SJSA1 (cell line): ENCODE measurements around the gene ADGRA1. TPM values are rescaled to one million over a fixed set of nuclear protein-coding genes. Genes with fewer than 3 reads are reported as not detected.
"Not testable (repeated sequence)": the region's sequence is repeated elsewhere in the genome, so short reads cannot be mapped to it uniquely, and the experiment has no call there.

Experiments used
- DNase-seq, 2 experiments: peaks; one replicate each; pipeline ENCODE4 v3.0.0-alpha.2; 2015 to 2020; ENCODE audit warnings: low spot score in 2 of 2, low read depth in 1 of 2
- H3K27ac ChIP-seq: fragments of 250-450 bp; sonication (Bioruptor Pico); 2 replicates; pipeline ENCODE4 v1.5.1; 2020; ENCODE audit warnings: mild to moderate bottlenecking, moderate library complexity
- H3K27me3 ChIP-seq: fragments of 250-450 bp; sonication (Bioruptor Pico); replicated peaks from 2 replicates; pipeline ENCODE4 v1.5.1; 2020; ENCODE audit warnings: mild to moderate bottlenecking, moderate library complexity
- H3K36me3 ChIP-seq: fragments of 250-450 bp; sonication (Bioruptor Pico); 2 replicates; pipeline ENCODE4 v1.5.1; 2020; ENCODE audit warnings: mild to moderate bottlenecking
- H3K4me1 ChIP-seq: fragments of 250-450 bp; sonication (Bioruptor Pico); replicated peaks from 2 replicates; pipeline ENCODE4 v1.6.1; 2021; ENCODE audit warnings: mild to moderate bottlenecking
- H3K4me3 ChIP-seq: fragments of 250-450 bp; sonication (Bioruptor Pico); 2 replicates; pipeline ENCODE4 v1.5.1; 2020; ENCODE audit warnings: mild to moderate bottlenecking
- H3K9me3 ChIP-seq: fragments of 250-450 bp; sonication (Bioruptor Pico); replicated peaks from 2 replicates; pipeline ENCODE4 v1.5.1; 2020; ENCODE audit warnings: mild to moderate bottlenecking
- total RNA-seq: library from RNA; depleted of rRNA; stranded (reverse); fragments of >200 nt; shearing (Covaris generic); gene quantifications from 2 replicates; pipeline ENCODE4 v1.2.3, GENCODE V29; 2014

The ADGRA1 gene
- total RNA-seq, 1 experiment from 2014 or later = not detected

DNA sequence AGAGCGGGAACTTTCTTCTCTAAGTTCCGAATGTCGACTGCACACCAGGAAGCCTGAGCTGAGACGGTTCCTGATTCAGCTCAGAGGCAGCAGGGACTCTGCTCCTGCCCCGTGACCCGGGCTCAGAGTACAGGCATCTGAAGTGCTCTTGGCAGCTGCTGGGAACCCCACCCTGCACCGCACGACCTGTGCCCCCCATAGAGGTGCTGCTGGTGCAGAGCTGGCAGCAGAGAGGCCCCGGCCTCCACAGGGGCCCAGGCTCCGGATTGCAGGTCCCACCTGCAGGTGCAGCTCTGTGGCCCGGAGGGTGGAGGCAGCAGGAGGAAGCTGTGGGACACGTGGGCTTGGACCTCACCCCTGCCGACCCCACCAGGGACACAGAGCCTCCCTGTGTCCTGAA is 39.5 kb upstream of the ADGRA1 start:
- no peaks in the 10 kb centered on the region for H3K4me1 ChIP-seq

GRCh38 chr10:133048926-133049325 is 38.8 kb upstream of the ADGRA1 start:
- Histone ChIP-seq H3K36me3 (no peaks in the 10 kb centered on the region), H3K27ac (no peak overlapping the region), H3K9me3 (no peaks in the 10 kb centered on the region), H3K4me1 (no peaks in the 10 kb centered on the region), H3K4me3 (no peak overlapping the region), H3K27me3 (peaks cover 10% of the 10 kb centered on the region)
- no peak for DNase-seq

More for the DNA sequence above, 39.5 kb upstream of the ADGRA1 start:
- H3K27ac ChIP-seq = no peak overlapping the region
- no peak for DNase-seq
- H3K9me3 ChIP-seq = no peaks in the 10 kb centered on the region
- peaks cover 10% of the 10 kb centered on the region for H3K27me3 ChIP-seq
- H3K36me3 ChIP-seq = no peaks in the 10 kb centered on the region
- H3K4me3 ChIP-seq = no peak overlapping the region

DNA sequence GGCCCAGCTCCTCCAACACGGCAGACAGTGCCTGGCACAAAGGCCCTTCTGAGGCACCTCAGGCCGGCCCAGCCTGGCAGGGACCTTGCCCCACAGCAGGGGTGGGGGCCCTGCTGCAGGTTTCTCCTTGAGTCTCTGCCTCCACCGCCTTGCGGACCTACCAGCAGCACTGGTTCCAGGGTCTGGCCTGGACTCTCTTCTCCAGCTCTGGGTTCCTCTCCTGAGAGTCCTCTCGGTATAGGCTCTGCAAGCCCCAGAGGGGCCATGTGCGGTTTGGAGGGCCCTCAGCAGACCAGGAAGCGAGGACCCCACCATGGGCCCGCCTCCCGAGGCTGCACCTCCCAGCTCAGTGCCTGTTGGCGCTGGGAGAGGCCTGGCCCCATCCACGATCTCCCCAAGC is 38.1 kb upstream of the ADGRA1 start:
- Histone ChIP-seq H3K27me3 (peaks cover 10% of the 10 kb centered on the region), H3K36me3 (no peaks in the 10 kb centered on the region), H3K4me3 (no peak overlapping the region), H3K4me1 (no peaks in the 10 kb centered on the region), H3K9me3 (no peaks in the 10 kb centered on the region), H3K27ac (no peak overlapping the region)
- no peak for DNase-seq

DNA sequence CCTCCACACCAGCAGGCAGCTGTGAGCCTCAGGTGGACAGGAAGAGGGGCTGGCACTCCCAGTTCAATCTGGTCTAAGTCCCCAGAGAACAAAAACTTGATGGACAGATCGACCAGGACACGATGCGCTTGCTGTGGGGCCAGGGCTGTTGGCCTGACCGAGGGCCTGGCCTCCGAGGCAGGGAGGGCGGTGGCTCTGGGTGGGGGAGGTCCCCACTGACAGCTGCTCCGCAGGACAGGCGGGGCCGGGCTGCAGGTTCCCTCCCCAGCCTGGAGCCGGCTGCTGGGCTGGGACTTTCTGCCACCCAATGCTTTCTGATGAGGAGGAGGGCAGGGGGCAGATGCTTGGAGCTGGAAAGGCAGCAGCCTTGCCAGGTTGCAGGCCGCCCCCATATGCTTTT is 37.4 kb upstream of the ADGRA1 start:
- Histone ChIP-seq H3K4me1 (no peaks in the 10 kb centered on the region), H3K9me3 (no peaks in the 10 kb centered on the region), H3K27ac (no peak overlapping the region), H3K4me3 (no peak overlapping the region), H3K27me3 (peaks cover 10% of the 10 kb centered on the region), H3K36me3 (no peaks in the 10 kb centered on the region)
- DNase-seq = no peak

DNA sequence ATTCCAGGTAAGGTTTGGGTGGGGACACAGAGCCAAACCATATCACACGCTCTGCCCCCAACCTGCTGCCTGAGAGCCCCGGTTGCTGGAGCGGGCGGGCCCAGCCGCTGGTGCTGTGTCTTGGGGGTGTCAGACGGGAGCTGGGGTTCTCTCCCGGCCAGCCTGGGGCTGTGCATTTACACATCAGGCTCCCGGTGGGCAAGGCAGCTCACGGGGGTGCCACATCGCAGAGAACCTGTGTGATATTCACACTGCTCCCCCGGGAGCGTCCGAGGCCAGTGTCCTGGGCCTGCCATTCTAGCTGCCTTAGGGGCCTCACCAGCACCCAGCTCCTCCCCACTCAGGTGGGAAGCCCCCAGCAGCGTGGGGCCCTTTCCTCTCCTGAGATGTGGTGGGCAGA is 35.6 kb upstream of the ADGRA1 start:
- DNase-seq = no peak
- no peaks in the 10 kb centered on the region for H3K36me3 ChIP-seq
- H3K4me1 ChIP-seq = no peaks in the 10 kb centered on the region
- no peaks in the 10 kb centered on the region for H3K9me3 ChIP-seq
- peaks cover 4% of the 10 kb centered on the region; the same call in 1 of the 2 replicates for H3K27me3 ChIP-seq
- no peak overlapping the region for H3K27ac ChIP-seq
- H3K4me3 ChIP-seq = no peak overlapping the region

DNA sequence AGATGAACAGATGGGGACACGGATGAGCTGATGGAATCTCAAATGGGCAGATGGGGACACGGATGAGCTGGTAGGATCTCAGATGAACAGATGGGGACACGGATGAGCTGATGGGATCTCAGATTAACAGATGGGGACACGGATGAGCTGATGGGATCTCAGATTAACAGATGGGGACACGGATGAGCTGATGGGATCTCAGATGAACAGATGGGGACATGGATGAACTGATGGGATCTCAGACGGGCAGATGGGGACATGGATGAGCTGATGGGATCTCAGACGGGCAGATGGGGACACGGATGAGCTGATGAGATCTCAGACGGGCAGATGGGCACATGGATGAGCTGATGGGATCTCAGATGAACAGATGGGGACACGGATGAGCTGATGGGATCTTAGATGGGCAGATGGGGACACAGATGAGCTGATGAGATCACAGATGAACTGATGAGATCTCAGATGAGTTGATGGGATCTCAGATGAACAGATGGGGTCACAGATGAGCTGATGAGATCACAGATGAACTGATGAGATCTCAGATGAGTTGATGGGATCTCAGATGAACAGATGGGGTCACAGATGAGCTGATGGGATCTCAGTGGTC is 34.1 kb upstream of the ADGRA1 start:
- H3K36me3 ChIP-seq, DNase-seq, H3K27me3 ChIP-seq, H3K27ac ChIP-seq, H3K4me3 ChIP-seq, H3K4me1 ChIP-seq, H3K9me3 ChIP-seq: not testable (repeated sequence)

DNA sequence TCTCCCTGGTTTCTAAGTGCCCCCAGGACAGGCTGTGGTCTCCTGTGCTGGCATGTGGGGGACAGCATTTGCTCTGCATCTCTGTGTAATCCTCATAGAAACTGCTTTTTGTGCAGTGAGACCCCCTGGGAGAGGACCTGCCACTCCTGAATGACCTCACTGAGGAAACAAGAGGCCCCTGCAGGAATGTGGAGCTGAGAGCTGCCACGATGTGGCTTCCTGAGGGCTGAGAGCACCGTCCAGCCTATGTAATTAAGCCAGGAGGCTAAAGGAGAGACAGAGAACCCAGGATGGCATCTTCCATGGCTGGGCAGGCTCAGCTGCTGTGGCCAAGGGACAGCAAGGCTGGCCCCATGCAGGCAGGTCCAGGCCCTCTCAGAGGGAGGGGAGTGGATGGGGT is 32.3 kb upstream of the ADGRA1 start:
- no peak for DNase-seq
- H3K4me3 ChIP-seq = no peak overlapping the region
- H3K9me3 ChIP-seq = no peaks in the 10 kb centered on the region
- H3K36me3 ChIP-seq = no peaks in the 10 kb centered on the region
- no peaks in the 10 kb centered on the region for H3K4me1 ChIP-seq
- H3K27ac ChIP-seq = no peak overlapping the region
- H3K27me3 ChIP-seq = no peaks in the 10 kb centered on the region

DNA sequence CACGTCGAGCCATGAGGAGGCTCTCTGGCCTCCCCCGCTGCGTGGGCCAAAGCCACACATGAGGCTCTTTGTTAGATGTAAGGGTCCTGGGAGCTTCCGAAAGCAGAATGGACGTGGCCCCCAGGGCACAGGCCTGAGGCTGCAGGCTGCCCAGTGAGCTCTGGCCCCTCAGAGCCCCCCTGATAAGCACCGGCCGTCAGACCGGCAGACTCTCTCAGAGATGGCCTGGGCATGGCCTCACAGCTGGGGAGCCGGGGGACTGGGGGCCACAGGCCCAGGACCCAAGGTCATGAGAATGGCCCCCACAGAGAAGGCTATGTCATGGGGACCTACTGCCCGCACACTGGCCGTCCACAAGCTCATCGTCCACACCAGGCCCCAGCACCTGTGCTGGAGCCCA is 31.7 kb upstream of the ADGRA1 start:
- H3K9me3 ChIP-seq = no peaks in the 10 kb centered on the region
- DNase-seq = no peak
- no peak overlapping the region for H3K4me3 ChIP-seq
- H3K27me3 ChIP-seq = no peaks in the 10 kb centered on the region
- H3K36me3 ChIP-seq = no peaks in the 10 kb centered on the region
- no peak overlapping the region for H3K27ac ChIP-seq
- H3K4me1 ChIP-seq = no peaks in the 10 kb centered on the region

GRCh38 chr10:133056651-133057178 is 31.0 kb upstream of the ADGRA1 start:
- DNase-seq = no peak
- Histone ChIP-seq H3K27me3 (no peaks in the 10 kb centered on the region), H3K27ac (no peak overlapping the region), H3K4me1 (no peaks in the 10 kb centered on the region), H3K4me3 (no peak overlapping the region), H3K36me3 (no peaks in the 10 kb centered on the region), H3K9me3 (no peaks in the 10 kb centered on the region)

DNA sequence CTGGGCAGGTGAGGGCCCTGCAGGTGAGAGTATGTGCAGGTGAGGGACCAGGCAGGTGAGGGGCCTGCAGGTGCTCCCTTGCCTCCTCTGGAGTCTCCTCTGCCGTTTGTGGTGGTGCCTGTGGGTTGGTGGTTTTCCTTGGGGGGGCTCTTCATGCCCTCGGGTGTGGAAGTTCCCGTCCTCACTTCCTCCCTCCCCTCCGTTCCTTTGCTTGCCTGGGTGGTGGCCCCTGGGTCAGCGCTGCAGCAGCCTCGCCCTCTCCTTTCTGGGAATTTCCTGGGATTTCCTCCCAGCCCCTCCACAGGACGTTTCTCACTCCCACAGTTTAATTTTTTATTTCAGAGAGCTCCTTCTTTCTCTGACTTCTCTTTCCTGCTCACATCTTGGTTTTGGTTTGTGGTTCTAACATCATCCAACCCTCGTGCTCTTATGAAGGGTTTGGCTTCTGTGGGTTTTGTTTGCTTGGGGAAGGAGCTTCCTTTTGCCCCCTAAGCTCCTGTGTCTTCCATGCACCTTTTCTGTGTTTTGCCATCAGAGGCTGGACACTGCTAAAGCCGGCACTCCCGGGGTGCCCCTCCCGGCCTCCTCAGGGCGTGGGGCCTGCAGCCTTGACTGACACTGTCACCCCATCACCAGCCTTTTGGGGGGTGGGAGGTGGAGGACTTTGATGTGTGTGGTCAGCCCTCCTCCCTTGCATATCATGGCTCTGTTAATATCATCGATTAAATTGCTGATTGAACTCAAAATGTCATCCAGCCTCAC is 29.2 kb upstream of the ADGRA1 start:
- H3K9me3 ChIP-seq = no peaks in the 10 kb centered on the region
- no peaks in the 10 kb centered on the region for H3K27me3 ChIP-seq
- no peak for DNase-seq
- H3K4me1 ChIP-seq = no peaks in the 10 kb centered on the region
- no peak overlapping the region for H3K4me3 ChIP-seq
- no peak overlapping the region for H3K27ac ChIP-seq
- H3K36me3 ChIP-seq = no peaks in the 10 kb centered on the region

GRCh38 chr10:133059093-133059470 is 28.6 kb upstream of the ADGRA1 start:
- Histone ChIP-seq H3K27me3 (no peaks in the 10 kb centered on the region), H3K9me3 (no peaks in the 10 kb centered on the region), H3K4me1 (no peaks in the 10 kb centered on the region), H3K36me3 (no peaks in the 10 kb centered on the region), H3K27ac (no peak overlapping the region), H3K4me3 (no peak overlapping the region)
- DNase-seq = no peak

DNA sequence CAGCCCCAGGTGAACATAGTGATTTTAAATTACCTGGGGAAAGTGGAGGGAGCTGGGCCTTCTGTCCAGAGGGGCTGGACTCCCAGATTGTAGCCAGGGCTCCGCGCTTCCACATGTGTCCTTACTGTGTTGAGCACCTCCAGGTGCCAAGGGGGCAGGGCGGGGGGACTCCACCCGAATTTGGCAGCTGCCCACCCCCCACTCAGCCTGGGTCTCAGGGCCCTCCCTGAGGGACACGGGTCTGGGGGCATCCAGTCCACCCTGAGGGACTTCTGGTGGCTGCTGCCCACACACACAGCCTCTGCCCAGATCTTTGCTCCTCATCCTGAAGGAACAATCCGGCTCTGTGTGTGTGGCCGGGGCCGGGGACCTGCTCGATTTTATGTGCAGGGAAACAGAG is 28.2 kb upstream of the ADGRA1 start:
- Histone ChIP-seq H3K27ac (no peak overlapping the region), H3K9me3 (no peaks in the 10 kb centered on the region), H3K4me3 (no peak overlapping the region), H3K4me1 (no peaks in the 10 kb centered on the region), H3K36me3 (no peaks in the 10 kb centered on the region), H3K27me3 (no peaks in the 10 kb centered on the region)
- no peak for DNase-seq

GRCh38 chr10:133060022-133060421 is 27.7 kb upstream of the ADGRA1 start:
- no peak for DNase-seq
- Histone ChIP-seq H3K36me3 (no peaks in the 10 kb centered on the region), H3K4me3 (no peak overlapping the region), H3K27me3 (no peaks in the 10 kb centered on the region), H3K4me1 (no peaks in the 10 kb centered on the region), H3K27ac (no peak overlapping the region), H3K9me3 (no peaks in the 10 kb centered on the region)

DNA sequence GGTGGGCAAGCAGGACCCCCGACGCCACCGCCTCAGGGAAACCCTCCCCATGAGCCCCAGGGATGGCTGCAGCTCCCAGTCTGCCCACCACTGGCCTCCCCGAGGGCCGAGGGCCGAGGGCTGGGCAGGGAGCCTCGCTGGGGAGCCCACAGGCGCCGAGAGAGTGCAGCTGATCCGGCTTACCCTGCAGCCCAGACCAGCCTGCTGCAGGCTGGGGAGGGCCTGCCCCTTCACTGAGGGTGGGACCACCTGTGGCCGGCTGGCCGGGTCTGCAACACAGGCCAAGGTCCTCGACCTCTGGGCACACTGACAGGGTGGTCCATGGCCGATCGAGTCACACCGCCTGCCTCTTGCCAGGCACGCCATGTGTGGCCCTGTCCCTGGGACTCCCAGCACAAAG is 27.3 kb upstream of the ADGRA1 start:
- no peak overlapping the region for H3K27ac ChIP-seq
- H3K27me3 ChIP-seq = no peaks in the 10 kb centered on the region
- H3K4me3 ChIP-seq = no peak overlapping the region
- H3K9me3 ChIP-seq = no peaks in the 10 kb centered on the region
- no peaks in the 10 kb centered on the region for H3K36me3 ChIP-seq
- H3K4me1 ChIP-seq = no peaks in the 10 kb centered on the region
- DNase-seq = no peak
